ENCODE measurements around the gene KIAA1549.

GRCh38 chr7:138967159-138967558 is 14.0 kb downstream of the KIAA1549 start:
- TF ChIP-seq CTCF (IDR thresholded peaks at IDR 0.05) (no peak), POLR2A (IDR thresholded peaks at IDR 0.05) (no peak), EP300 (IDR thresholded peaks at IDR 0.05) (no peak)

Measured in ovary (tissue), 3 donors.